Bronchial epithelial cell (primary cell): ENCODE results near the gene MRPS35. TPM values are rescaled to one million over a fixed set of nuclear protein-coding genes. Genes with fewer than 3 reads are reported as not detected.
A peak's percentile ranks its signal among the peaks of the same experiment; 100 is the strongest.

Source experiments
- DNase-seq: peaks from one replicate; pipeline ENCODE4 v3.0.0-alpha.2; 2010; ENCODE audit warnings: low read depth
- FAIRE-seq: peaks from 2 replicates; lab custom pipeline; 2011; peaks lifted over from hg19 to GRCh38; lab: Jason Lieb, UNC
- H3K27me3 ChIP-seq: 2 replicates; pipeline ENCODE4 v1.5.1; 2011; ENCODE audit warnings: low read length; ENCODE audit not compliant: control insufficient read depth, insufficient read depth
- H3K36me3 ChIP-seq: 2 replicates; pipeline ENCODE4 v1.5.1; 2011; ENCODE audit warnings: low read length; ENCODE audit not compliant: control insufficient read depth, insufficient read depth
- H3K4me3 ChIP-seq: 2 replicates; pipeline ENCODE4 v1.5.1; 2011; ENCODE audit warnings: mild to moderate bottlenecking, low read depth, low read length, control low read depth
- total RNA-seq: library from RNA; depleted of rRNA; stranded (reverse); fragments of >200 nt; gene quantifications from 2 replicates; pipeline ENCODE4 v1.2.1, GENCODE V29; 2014
- TF ChIP-seq, protein P1 (sequence below): IDR thresholded peaks from 2 replicates; pipeline ENCODE4 v1.5.1; 2011; ENCODE audit warnings: mild to moderate bottlenecking, moderate library complexity, low read length, control low read depth, inconsistent platforms; ENCODE audit not compliant: insufficient read depth, severe bottlenecking

MRPS35 gene
- total RNA-seq, 1 donor from 2014 or later: 69.8 TPM

DNA sequence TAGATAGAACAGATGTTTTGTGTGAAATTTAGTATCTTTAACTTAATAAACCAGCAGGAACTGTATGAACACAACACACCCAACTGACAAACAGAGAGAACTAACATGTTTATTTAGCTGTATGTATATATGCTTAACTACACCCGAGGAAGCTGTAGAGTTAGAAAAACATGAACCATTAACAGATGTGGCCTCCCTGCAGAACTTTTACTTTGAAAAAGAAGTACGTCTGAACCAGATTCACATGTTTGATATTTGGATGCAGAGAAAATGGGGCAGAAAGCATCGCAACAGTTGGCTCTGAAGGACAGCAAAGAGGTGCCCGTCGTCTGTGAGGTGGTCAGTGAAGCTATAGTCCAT lies 14.4 kb upstream of the MRPS35 start, which contains the start of gene REP15:
TSS of gene REP15 (plus strand) at position 155 of the 360 bp plus-strand sequence. CDS start at position 271, 116 bp downstream.
- Histone ChIP-seq H3K27me3 (no peaks in the 10 kb centered on the region), H3K36me3 (peaks cover 7% of the 10 kb centered on the region), H3K4me3 (no peak within 1 kb of the TSS)
- FAIRE-seq (no peak), DNase-seq (no peak)
- TF ChIP-seq, protein P1, sequence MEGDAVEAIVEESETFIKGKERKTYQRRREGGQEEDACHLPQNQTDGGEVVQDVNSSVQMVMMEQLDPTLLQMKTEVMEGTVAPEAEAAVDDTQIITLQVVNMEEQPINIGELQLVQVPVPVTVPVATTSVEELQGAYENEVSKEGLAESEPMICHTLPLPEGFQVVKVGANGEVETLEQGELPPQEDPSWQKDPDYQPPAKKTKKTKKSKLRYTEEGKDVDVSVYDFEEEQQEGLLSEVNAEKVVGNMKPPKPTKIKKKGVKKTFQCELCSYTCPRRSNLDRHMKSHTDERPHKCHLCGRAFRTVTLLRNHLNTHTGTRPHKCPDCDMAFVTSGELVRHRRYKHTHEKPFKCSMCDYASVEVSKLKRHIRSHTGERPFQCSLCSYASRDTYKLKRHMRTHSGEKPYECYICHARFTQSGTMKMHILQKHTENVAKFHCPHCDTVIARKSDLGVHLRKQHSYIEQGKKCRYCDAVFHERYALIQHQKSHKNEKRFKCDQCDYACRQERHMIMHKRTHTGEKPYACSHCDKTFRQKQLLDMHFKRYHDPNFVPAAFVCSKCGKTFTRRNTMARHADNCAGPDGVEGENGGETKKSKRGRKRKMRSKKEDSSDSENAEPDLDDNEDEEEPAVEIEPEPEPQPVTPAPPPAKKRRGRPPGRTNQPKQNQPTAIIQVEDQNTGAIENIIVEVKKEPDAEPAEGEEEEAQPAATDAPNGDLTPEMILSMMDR: no peak

DNA sequence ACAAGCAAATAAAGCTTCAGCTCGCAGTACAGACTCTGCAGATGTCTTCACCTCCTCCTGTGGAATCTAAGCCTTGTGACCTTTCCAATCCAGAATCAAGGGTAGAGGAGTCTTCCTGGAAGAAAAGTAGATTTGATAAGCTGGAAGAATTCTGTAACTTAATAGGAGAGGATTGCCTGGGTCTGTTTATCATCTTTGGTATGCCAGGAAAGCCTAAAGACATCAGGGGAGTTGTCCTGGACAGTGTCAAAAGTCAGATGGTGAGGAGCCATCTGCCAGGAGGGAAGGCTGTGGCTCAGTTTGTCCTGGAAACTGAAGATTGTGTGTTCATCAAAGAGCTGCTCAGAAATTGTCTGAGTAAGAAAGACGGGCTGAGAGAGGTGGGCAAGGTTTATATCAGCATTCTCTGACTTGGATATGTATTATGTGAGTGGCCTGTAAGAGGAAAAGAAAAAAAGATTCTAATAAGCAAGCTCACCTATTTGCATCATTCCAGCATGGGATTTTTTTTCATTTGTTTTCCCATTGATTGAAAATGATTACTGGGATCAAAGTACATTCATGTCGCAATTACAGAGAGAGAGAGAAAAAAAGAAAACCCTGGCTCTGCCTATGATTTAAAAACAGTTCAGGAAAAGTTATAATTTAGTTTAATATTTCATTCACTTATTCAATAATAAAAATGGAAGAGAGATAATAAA lies 13.6 kb upstream of the MRPS35 start:
- FAIRE-seq (no peak), DNase-seq (no peak)
- Histone ChIP-seq H3K27me3 (no peaks in the 10 kb centered on the region), H3K4me3 (no peak overlapping the region), H3K36me3 (peaks cover 6% of the 10 kb centered on the region)
- TF ChIP-seq, protein P1: no peak

DNA sequence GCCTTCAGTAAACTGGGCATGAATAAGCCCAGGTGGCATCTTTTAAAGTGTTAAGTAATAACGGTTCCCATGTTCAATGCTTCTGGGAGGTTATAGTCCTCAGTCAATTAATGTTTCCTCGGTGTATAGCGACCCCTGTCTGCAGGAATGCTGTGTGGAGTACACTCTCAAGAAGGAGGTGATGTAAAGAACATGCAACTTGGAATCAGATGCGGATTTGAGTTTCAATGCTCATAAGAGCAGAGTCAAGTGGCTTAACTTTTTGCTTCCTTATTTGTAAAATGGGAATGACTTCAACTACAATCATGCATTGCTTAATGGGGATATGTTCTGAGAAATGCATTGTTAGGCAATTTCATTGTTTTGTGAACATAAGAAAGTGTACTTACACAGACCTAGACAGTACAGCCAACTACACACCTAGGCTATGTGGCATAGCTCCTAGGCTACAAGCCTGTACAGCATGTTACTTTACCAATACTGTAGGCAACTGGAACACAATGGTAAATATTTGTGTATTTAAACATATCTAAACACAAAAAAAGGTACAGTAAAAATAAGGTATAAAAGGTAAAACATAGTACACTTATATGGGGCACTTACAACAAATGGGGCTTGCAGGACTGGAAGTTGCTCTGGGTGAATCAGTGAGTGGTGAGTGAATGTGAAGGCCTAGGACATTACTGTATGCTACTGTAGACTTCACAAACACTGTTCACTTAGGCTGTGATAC lies 6.7 kb upstream of the MRPS35 start:
- Histone ChIP-seq H3K27me3 (no peaks in the 10 kb centered on the region), H3K4me3 (no peak overlapping the region), H3K36me3 (no peaks in the 10 kb centered on the region)
- DNase-seq: peak; percentile 89
- peak; percentile 97 for FAIRE-seq
- TF ChIP-seq, protein P1: peak; percentile 79

DNA sequence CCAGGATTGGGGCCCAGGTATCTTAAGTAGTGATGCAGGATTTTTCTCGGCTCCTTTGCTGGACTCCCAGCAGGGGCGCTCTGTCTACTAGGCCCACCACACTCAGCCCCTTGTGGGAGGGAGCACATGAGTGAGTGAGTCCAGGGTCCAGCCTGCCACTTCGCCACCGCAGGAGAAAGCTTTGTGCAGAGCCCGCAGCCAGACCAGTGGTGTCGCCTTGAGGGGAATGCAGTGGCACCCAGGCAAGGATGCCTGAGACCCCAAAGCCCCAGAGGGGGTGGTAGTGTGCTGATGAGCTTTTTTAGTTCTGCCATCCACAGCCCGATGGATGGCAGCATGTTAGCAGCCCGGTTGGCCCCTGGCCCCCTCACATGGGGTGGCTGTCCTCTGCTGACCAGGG lies 5.4 kb upstream of the MRPS35 start:
- H3K36me3 ChIP-seq: no peaks in the 10 kb centered on the region
- no peaks in the 10 kb centered on the region for H3K27me3 ChIP-seq
- DNase-seq (no peak), FAIRE-seq (no peak)
- TF ChIP-seq, protein P1: no peak
- H3K4me3 ChIP-seq: no peak overlapping the region

DNA sequence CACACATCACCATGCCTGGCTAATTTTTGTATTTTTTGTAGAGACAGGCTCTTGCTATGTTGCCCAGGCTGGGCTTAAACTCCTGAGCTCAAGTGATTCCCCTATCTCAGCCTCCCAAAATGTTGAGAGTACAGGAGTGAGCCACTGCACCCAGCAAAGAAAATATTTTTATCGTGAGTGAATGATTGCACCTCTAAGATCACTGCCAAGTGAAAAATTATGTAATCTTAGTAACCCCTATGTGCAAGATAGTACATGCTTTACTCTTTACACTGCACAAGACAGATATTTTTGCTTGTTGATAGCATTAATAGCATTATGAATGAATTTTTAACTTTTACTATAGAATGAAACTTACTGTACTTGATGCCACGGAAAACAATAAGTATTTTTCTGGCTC lies 3.4 kb upstream of the MRPS35 start:
- FAIRE-seq: no peak
- DNase-seq: peak; percentile 78
- H3K36me3 ChIP-seq: no peaks in the 10 kb centered on the region
- no peaks in the 10 kb centered on the region for H3K27me3 ChIP-seq
- H3K4me3 ChIP-seq: no peak overlapping the region
- TF ChIP-seq, protein P1: no peak
